Fibroblast of skin of left quadriceps (primary cell): ENCODE measurements around the gene ZNF282.
"Not testable (repeated sequence)": the region's sequence is repeated elsewhere in the genome, so short reads cannot be mapped to it uniquely, and the experiment has no call there.

Experiments used
- DNase-seq, 2 experiments: peaks; one replicate each; pipeline ENCODE4 v3.0.0-alpha.2; 2013; ENCODE audit warnings: low read depth in 2 of 2

Gene ZNF282

DNA sequence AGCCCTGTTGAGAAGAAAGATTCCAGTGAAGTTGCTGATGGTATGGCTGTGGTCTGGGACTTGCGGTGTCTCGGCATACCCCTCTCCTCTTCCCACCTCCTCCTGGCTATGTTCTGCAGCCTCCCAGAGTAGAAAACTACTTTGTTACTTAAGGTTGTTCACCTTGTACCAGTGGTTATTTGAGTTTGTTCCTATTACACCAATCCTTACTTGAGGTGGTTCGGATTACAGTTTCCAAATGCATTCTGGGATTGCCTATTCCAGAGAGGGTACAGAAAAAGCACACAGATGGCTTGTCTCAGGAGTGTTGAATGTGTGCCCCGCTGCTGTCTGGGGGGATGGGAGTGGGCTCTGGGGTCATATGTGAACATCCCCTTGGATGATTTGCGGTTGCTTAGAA lies 59.8 kb downstream of the ZNF282 start:
- DNase-seq: no peak

DNA sequence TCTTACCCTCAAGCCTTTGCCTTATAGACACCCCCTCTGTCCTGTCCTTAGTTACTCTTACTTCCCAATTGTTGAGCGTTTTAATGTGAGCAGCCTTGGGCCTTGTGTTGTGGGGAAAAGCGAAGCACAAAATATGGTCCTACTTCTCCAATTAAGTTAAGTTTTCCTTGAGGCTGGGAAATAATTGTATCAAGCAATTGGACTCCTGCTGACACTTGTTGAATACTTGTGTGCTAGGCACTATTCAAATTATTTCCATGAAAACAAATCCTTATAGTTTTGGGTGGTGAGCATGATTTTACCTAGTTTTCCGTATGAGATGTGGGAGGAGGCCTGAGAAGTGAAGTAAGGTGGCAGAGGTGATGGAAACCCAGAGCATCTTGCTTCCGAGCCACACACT lies 61.2 kb downstream of the ZNF282 start:
- no peak for DNase-seq

DNA sequence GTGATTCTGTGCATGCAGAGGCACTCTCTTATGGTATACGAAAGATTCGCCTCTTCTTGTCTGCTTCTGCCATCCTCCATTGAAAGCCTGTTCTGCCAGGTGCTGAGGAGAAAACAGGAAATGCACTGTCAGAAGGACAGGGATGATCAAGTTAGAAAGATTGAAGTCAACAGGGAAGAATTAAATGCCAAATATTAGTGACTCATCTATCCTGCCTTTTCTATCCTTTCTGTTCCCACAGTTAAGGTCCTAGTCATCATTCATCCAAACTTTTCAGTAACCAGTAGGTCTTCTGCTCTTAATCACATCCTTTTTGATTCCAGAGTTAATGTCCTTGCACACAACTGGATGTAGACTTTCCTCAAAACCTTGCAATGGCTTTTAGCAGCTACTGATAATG lies 61.8 kb downstream of the ZNF282 start:
- DNase-seq: no peak

DNA sequence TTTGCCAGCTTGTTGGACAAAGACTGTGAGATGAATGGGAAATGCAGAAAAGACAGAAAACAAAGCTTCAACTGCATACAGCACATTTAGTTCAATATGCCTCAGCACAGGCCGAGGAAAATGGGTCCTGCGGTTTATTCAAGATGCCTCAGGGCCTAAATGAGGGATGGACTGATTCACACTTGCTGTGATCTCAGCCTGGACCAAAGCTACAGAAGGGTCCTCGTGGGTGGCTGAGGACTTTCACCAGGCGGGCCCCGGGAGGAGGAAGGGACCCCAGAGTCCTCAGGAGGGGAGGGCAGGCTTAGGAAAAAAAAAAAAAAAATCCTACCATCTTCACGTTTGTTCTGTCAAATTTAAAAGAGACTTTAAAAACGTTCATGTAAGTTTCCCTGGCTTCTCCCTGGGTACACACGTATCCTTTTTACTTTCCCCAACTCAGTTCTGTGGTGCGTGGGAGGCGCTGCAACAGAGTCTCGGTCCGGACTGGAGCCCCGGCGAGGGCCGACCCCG lies 66.0 kb downstream of the ZNF282 start:
- DNase-seq: no peak

DNA sequence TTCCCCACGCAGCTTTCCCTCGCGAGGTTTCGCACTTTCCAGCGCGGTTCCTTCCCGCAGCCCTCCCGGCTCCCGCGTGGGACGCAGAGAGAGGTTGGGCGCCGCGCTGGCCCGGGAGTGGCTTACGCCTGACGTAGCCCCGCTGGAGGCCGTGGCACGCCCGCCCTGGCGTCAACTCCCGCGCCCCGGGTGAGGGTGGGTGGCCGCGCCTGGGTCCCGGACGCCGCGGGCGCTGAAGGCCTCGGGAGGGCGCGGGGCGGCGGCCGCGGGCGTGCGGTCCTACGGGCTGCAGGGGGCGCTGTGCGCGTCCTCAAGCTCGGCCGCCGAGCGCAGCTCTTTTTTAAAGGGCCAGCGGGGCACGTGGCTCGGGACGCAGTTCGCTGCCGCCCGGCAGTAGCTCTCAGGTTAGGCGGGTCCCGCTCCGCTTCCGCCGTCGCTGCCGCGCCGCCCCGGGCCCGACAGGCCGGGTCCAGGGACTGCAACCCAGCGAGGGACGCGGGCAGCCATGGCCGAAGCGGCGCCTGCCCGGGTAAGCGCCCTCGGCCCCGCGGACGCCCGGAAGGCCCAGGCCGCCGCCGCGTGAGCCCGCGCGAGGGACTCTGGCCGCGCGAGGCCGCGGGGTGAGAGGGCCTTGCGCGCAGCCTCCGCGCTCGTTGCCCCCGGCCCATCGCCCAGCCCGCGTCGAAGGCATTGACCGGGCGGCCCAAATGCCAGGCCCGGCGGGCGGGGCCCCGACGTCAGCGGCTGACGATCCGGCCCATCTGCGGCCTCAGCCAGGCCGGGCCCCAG lies 66.7 kb downstream of the ZNF282 start, which contains the start of gene ZNF783:
TSS of gene ZNF783 (plus strand) at position 368 of the 789 bp plus-strand sequence. CDS start at position 506, 138 bp downstream.
- DNase-seq: peak; percentile 69 to 72

DNA sequence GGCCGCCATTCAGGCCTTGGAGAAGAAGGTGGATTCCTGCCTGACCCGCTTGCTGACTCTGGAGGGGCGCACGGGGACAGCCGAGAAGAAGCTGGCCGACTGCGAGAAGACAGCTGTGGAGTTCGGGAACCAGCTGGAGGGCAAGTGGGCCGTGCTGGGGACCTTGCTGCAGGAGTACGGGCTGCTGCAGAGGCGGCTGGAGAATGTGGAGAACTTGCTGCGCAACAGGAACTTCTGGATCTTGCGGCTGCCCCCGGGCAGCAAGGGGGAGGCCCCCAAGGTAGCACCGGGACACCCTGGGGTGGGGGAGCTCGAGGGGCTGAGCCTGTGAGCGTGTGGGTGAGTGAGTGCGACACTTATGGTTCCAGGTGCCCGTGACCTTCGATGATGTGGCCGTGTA lies 71.1 kb downstream of the ZNF282 start:
- no peak for DNase-seq

DNA sequence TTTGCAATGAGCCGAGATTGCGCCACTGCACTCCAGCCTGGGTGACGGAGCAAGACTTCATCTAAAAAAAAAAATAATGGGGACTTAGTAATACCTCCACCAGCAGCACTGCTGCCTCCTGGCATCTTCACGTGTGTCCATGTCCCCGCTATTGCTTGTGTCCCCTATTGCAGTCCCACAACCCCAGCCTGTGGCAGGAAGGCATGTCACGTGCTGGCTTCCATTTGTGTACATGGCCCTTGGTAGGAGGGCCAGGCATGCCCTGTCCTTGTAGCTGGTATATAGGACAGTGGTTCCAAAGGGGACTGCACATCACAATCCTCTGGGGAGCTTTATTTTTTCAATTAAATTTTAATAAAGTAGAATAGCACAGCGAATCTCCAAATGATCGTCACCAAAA lies 72.4 kb downstream of the ZNF282 start:
- no peak for DNase-seq

DNA sequence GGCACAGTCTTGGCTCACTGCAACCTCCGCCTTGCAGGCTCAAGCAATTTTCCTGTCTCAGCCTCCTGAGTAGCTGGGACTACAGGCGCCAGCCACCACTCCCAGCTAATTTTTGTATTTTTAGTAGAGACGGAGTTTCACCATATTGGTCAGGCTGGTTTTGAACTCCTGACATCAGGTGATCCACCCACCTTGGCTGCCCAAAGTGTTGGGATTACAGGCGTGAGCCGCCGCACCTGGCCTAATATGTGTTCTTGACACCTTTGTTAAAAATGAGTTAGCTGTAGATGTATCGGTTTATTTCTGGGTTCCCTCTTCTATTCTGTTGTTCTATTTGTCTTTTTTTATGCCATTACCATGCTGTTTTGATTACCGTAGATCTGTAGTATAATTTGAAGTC lies 79.1 kb downstream of the ZNF282 start:
- not testable (repeated sequence) for DNase-seq
